ENCODE results near the gene AQP3. TPM values are rescaled to one million over a fixed set of nuclear protein-coding genes. Genes with fewer than 3 reads are reported as not detected.
"Not testable (repeated sequence)": the region's sequence is repeated elsewhere in the genome, so short reads cannot be mapped to it uniquely, and the experiment has no call there.

Gene AQP3
- total RNA-seq, 1 donor from 2014 or later = 6.3 TPM

DNA sequence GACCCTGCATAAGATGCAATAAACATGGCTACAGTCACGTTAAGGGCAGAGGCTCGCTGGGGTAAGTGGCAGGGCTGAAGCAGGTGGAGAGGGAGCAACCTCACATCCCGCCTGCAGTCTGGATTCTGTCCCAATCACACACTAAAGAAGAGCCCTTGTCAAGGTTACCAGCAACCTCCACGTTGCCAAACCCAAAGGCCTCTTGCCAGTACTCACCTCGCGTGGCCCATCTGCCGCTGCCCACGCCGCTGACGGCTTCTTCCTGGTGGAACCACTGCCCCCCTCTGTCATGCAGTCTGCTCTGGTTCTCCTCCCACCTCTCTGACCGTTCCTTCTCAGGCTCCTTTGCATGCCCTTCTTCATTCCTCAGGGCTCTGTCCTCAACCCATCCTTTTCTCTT is 53.8 kb downstream of the AQP3 start:
- no peak for DNase-seq (ENCODE audit: low spot score, unreplicated experiment)
- Mint-ChIP-seq H3K27ac (no peak overlapping the region), H3K9me3 (ENCODE audit: low read depth) (no peaks in the 10 kb centered on the region), H3K4me1 (ENCODE audit: low read depth) (peaks cover 38% of the 10 kb centered on the region), H3K36me3 (ENCODE audit: insufficient read depth) (no peaks in the 10 kb centered on the region), H3K27me3 (no peaks in the 10 kb centered on the region), H3K4me3 (ENCODE audit: low read depth) (no peak overlapping the region)
- TF ChIP-seq, protein P1, sequence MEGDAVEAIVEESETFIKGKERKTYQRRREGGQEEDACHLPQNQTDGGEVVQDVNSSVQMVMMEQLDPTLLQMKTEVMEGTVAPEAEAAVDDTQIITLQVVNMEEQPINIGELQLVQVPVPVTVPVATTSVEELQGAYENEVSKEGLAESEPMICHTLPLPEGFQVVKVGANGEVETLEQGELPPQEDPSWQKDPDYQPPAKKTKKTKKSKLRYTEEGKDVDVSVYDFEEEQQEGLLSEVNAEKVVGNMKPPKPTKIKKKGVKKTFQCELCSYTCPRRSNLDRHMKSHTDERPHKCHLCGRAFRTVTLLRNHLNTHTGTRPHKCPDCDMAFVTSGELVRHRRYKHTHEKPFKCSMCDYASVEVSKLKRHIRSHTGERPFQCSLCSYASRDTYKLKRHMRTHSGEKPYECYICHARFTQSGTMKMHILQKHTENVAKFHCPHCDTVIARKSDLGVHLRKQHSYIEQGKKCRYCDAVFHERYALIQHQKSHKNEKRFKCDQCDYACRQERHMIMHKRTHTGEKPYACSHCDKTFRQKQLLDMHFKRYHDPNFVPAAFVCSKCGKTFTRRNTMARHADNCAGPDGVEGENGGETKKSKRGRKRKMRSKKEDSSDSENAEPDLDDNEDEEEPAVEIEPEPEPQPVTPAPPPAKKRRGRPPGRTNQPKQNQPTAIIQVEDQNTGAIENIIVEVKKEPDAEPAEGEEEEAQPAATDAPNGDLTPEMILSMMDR (IDR thresholded peaks at IDR 0.05; ENCODE audit: unreplicated experiment) = no peak

DNA sequence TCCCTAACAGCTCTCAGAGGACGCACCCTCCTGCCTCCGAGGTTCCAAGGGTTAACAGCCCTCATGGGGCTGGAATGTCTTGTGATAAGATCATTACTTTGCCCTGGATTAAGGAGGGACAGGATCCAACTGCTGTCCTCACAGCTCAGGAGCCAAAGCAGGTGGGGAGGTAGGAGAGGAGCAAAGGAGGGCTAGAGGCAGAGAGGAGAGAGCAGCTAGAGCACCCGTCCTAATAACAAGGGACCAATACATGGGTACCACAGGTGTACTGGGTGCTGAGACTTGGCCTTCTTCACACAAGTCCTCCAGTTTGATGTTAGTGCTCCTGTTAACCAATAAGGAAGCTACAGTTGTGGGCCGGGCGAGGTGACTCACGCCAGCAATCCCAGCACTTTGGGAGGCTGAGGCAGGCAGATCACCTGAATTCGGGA is 54.8 kb downstream of the AQP3 start:
- not testable (repeated sequence) for DNase-seq (ENCODE audit: low spot score, unreplicated experiment); H3K9me3 Mint-ChIP-seq (ENCODE audit: low read depth); H3K27ac Mint-ChIP-seq; H3K27me3 Mint-ChIP-seq; H3K4me3 Mint-ChIP-seq (ENCODE audit: low read depth); H3K36me3 Mint-ChIP-seq (ENCODE audit: insufficient read depth)
- H3K4me1 Mint-ChIP-seq (ENCODE audit: low read depth) = peaks cover 40% of the 10 kb centered on the region

Small RNA genes lying within 50 kb of the gene (microRNA-seq; reads per million reads assigned to microRNA genes)
- not detected for gene MIR6851 (ENCODE audit: borderline number of aligned reads, unreplicated experiment)

Other genes with a start within 250 kb of the AQP3 start
- gene SPINK4, start 207.4 kb downstream of the AQP3 start, total RNA-seq = 0.91 TPM in 1 of 2 replicates, not detected in the other
- gene BAG1, start 182.9 kb downstream of the AQP3 start, total RNA-seq = 67.7 and 71.5 TPM in 2 replicates
- 43.3 and 48.9 TPM in 2 replicates for gene CHMP5, start 182.5 kb downstream of the AQP3 start, total RNA-seq
- 29.4 and 32.0 TPM in 2 replicates for gene NFX1, start 157.1 kb downstream of the AQP3 start, total RNA-seq
- gene AQP7, start 45.0 kb downstream of the AQP3 start, total RNA-seq = 3.3 and 4.4 TPM in 2 replicates
- gene NOL6, start 26.3 kb upstream of the AQP3 start, total RNA-seq = 29.6 and 32.7 TPM in 2 replicates
- 2.3 and 2.9 TPM in 2 replicates for gene ANKRD18B, start 76.7 kb upstream of the AQP3 start, total RNA-seq

Measured in progenitor cell of endocrine pancreas (in vitro differentiated cells).